ENCODE measurements around the gene OAF.
A peak's percentile ranks its signal among the peaks of the same experiment; 100 is the strongest.

- TF ChIP-seq CTCF (IDR thresholded peaks at IDR 0.05; ENCODE audit: low read depth, low read length, missing input control) (peak; percentile 3), REST (IDR thresholded peaks at IDR 0.05) (no peak), RAD21 (IDR thresholded peaks at IDR 0.05) (peak; percentile 13 to 49), ATF3 (IDR thresholded peaks at IDR 0.05) (no peak), JUND (IDR thresholded peaks at IDR 0.05) (peak in 1 of 2 donors; percentile 27), EGR1 (IDR thresholded peaks at IDR 0.05; ENCODE audit: low read depth in 2 of 2) (peak in 1 of 2 donors; percentile 29), GABPA (IDR thresholded peaks at IDR 0.05 in 1 of 2, conservative IDR thresholded peaks at IDR 0.05 in 1 of 2) (peak in 1 of 2 donors; percentile 53), HNF4G (IDR thresholded peaks at IDR 0.05) (no peak), ZBTB33 (IDR thresholded peaks at IDR 0.05) (no peak)
Observed at GRCh38 chr11:120210626-120211521, at the start of gene OAF.
